Midbrain (tissue), 1 donor: Measurements from ENCODE around the gene AP4M1.

ENCODE experiments used
- DNase-seq: peaks from one replicate; lab custom pipeline; 2025; lab: John Stamatoyannopoulos, UW

AP4M1 gene

GRCh38 chr7:100085515-100085914 lies 15.9 kb upstream of the AP4M1 start:
- no peak for DNase-seq

- no peak for DNase-seq
Measured at GRCh38 chr7:100087055-100087750, 14.2 kb upstream of the AP4M1 start.

- no peak for DNase-seq
Measured at GRCh38 chr7:100088095-100088620, 13.3 kb upstream of the AP4M1 start.

- peak; percentile 85 for DNase-seq
Measured at GRCh38 chr7:100088621-100089457, 12.6 kb upstream of the AP4M1 start, which contains the start of gene COPS6. TSS of gene COPS6 (plus strand) at chr7:100088969. CDS start at chr7:100088991, 22 bp downstream.

- DNase-seq: no peak
Measured at GRCh38 chr7:100089458-100090196, 11.8 kb upstream of the AP4M1 start.

- no peak for DNase-seq
Measured at GRCh38 chr7:100090527-100091410, 10.7 kb upstream of the AP4M1 start.

GRCh38 chr7:100091411-100092181 lies 9.8 kb upstream of the AP4M1 start:
- no peak for DNase-seq

GRCh38 chr7:100093054-100093453 lies 8.4 kb upstream of the AP4M1 start:
- DNase-seq: no peak

GRCh38 chr7:100093498-100093897 lies 7.9 kb upstream of the AP4M1 start:
- no peak for DNase-seq

GRCh38 chr7:100093925-100094486 lies 7.4 kb upstream of the AP4M1 start:
- DNase-seq: no peak

- DNase-seq: no peak
Measured at GRCh38 chr7:100095289-100095688, 6.2 kb upstream of the AP4M1 start.

- DNase-seq: no peak
Measured at GRCh38 chr7:100095704-100096103, 5.7 kb upstream of the AP4M1 start.

GRCh38 chr7:100098913-100099312 lies 2.5 kb upstream of the AP4M1 start:
- no peak for DNase-seq

- DNase-seq: no peak
Measured at GRCh38 chr7:100099452-100099851, 2.0 kb upstream of the AP4M1 start.

GRCh38 chr7:100100420-100101015 lies 925 bp upstream of the AP4M1 start:
- DNase-seq: peak; percentile 92

- DNase-seq: no peak
Measured at GRCh38 chr7:100102950-100103840, 1.8 kb downstream of the AP4M1 start.

- no peak for DNase-seq
Measured at GRCh38 chr7:100105534-100105933, 4.1 kb downstream of the AP4M1 start.

- DNase-seq: no peak
Measured at GRCh38 chr7:100106633-100107032, 5.2 kb downstream of the AP4M1 start.
